DOHH2 (cell line): Measurements from ENCODE around the gene TBX21.

Experiments
- CTCF ChIP-seq: fragments of 200-600 bp; sonication (generic); IDR thresholded peaks from one replicate; pipeline ENCODE4 v1.5.1; 2014; ENCODE audit warnings: antibody characterized with exemption, mild to moderate bottlenecking, low read depth, low read length; ENCODE audit not compliant: poor library complexity, severe bottlenecking
- EZH2phosphoT487 ChIP-seq: fragments of 200-600 bp; sonication (generic); IDR thresholded peaks from 2 replicates; pipeline ENCODE4 v1.6.1; 2017; ENCODE audit warnings: borderline replicate concordance, mild to moderate bottlenecking, antibody characterized with exemption, low read length, moderate library complexity, mixed read lengths

GRCh38 chr17:47713980-47714700 is 18.9 kb upstream of the TBX21 start:
- TF ChIP-seq CTCF (peak; percentile 30), EZH2phosphoT487 (no peak)
